ENCODE measurements around the gene BPIFB6.

BPIFB6 gene

GRCh38 chr20:33002087-33002808, 29.2 kb upstream of the BPIFB6 start:
- no peak for DNase-seq (ENCODE audit: low spot score)

- DNase-seq (ENCODE audit: low spot score), result no peak
Observed at GRCh38 chr20:33004141-33004751, 27.2 kb upstream of the BPIFB6 start, which contains the start of gene SUN5. Gene SUN5, minus strand, starts transcription at chr20:33004433. Its CDS starts 93 bp downstream, at chr20:33004340.

GRCh38 chr20:33005132-33005566, 26.3 kb upstream of the BPIFB6 start:
- no peak for DNase-seq (ENCODE audit: low spot score)

GRCh38 chr20:33005908-33006775, 25.3 kb upstream of the BPIFB6 start:
- DNase-seq (ENCODE audit: low spot score), result no peak

GRCh38 chr20:33006776-33007375, 24.6 kb upstream of the BPIFB6 start:
- no peak for DNase-seq (ENCODE audit: low spot score)

- no peak for DNase-seq (ENCODE audit: low spot score)
Observed at GRCh38 chr20:33007376-33008335, 23.8 kb upstream of the BPIFB6 start, which contains the start of gene BPIFB2. Gene BPIFB2, plus strand, starts transcription at chr20:33007704. Its CDS starts 871 bp downstream, at chr20:33008575.

- no peak for DNase-seq (ENCODE audit: low spot score)
Observed at GRCh38 chr20:33008336-33009213, 22.9 kb upstream of the BPIFB6 start.

- DNase-seq (ENCODE audit: low spot score), result no peak
Observed at GRCh38 chr20:33009214-33010132, 22.0 kb upstream of the BPIFB6 start.

GRCh38 chr20:33010133-33010504, 21.3 kb upstream of the BPIFB6 start:
- DNase-seq (ENCODE audit: low spot score), result no peak

GRCh38 chr20:33010674-33011449, 20.6 kb upstream of the BPIFB6 start:
- DNase-seq (ENCODE audit: low spot score), result no peak

- DNase-seq (ENCODE audit: low spot score), result no peak
Observed at GRCh38 chr20:33012327-33013189, 18.9 kb upstream of the BPIFB6 start.

GRCh38 chr20:33013701-33014326, 17.6 kb upstream of the BPIFB6 start:
- DNase-seq (ENCODE audit: low spot score), result no peak

- no peak for DNase-seq (ENCODE audit: low spot score)
Observed at GRCh38 chr20:33014336-33015113, 16.9 kb upstream of the BPIFB6 start.

- DNase-seq (ENCODE audit: low spot score), result no peak
Observed at GRCh38 chr20:33015114-33015484, 16.3 kb upstream of the BPIFB6 start.

- no peak for DNase-seq (ENCODE audit: low spot score)
Observed at GRCh38 chr20:33015700-33016580, 15.5 kb upstream of the BPIFB6 start.

All from ecto neural progenitor cell (in vitro differentiated cells).